ENCODE results near the gene ZPBP2. TPM values are rescaled to one million over a fixed set of nuclear protein-coding genes. Genes with fewer than 3 reads are reported as not detected.

Gene ZPBP2
- total and polyA plus RNA-seq, 8 donors = not detected

- intact Hi-C loops (cut with DNase I) = no loop called here
- Histone ChIP-seq H3K4me3 (no peak overlapping the region), H3K27ac (no peak overlapping the region), H3K27me3 (no peaks in the 10 kb centered on the region), H3K9me3 (no peaks in the 10 kb centered on the region), H3K36me3 (peaks cover 0 to 52% of the 10 kb centered on the region in 2 donors), H3K4me1 (peaks cover 11 to 38% of the 10 kb centered on the region in 2 donors)
- DNase-seq = no peak
- ATAC-seq = no peak
- TF ChIP-seq CTCF (IDR thresholded peaks at IDR 0.05) = no peak
Measured at GRCh38 chr17:39921323-39921722, 53.3 kb downstream of the ZPBP2 start.

GRCh38 chr17:39922006-39922405 lies 54.0 kb downstream of the ZPBP2 start:
- Histone ChIP-seq H3K4me1 (peaks cover 11 to 44% of the 10 kb centered on the region in 2 donors), H3K4me3 (no peak overlapping the region), H3K36me3 (peaks cover 0 to 49% of the 10 kb centered on the region in 2 donors), H3K27ac (no peak overlapping the region), H3K27me3 (no peaks in the 10 kb centered on the region), H3K9me3 (no peaks in the 10 kb centered on the region)
- intact Hi-C loops (cut with DNase I) = no loop called here
- ATAC-seq = no peak
- no peak for TF ChIP-seq CTCF (IDR thresholded peaks at IDR 0.05)
- DNase-seq = no peak

GRCh38 chr17:39923230-39923629 lies 55.2 kb downstream of the ZPBP2 start:
- Histone ChIP-seq H3K36me3 (peaks cover 0 to 49% of the 10 kb centered on the region in 2 donors), H3K4me1 (peaks cover 11 to 50% of the 10 kb centered on the region in 2 donors), H3K9me3 (no peaks in the 10 kb centered on the region), H3K27ac (no peak overlapping the region), H3K27me3 (no peaks in the 10 kb centered on the region), H3K4me3 (no peak overlapping the region)
- no peak for TF ChIP-seq CTCF (IDR thresholded peaks at IDR 0.05)
- ATAC-seq = no peak
- no peak for DNase-seq
- intact Hi-C loops (cut with DNase I) = no loop called here

- Histone ChIP-seq H3K9me3 (no peaks in the 10 kb centered on the region), H3K36me3 (peaks cover 0 to 47% of the 10 kb centered on the region in 2 donors), H3K4me3 (no peak overlapping the region), H3K4me1 (peaks cover 19 to 58% of the 10 kb centered on the region in 2 donors), H3K27me3 (no peaks in the 10 kb centered on the region), H3K27ac (no peak overlapping the region)
- intact Hi-C loops (cut with DNase I) = no loop called here
- TF ChIP-seq CTCF (IDR thresholded peaks at IDR 0.05) = no peak
- DNase-seq (no peak), ATAC-seq (no peak)
Measured at GRCh38 chr17:39923836-39924690, 56.1 kb downstream of the ZPBP2 start.

- H3K4me3 ChIP-seq = no peak overlapping the region
- intact Hi-C loops (cut with DNase I) = no loop called here
- H3K27ac ChIP-seq = no peak overlapping the region
- H3K4me1 ChIP-seq = peaks cover 24 to 64% of the 10 kb centered on the region in 2 donors
- no peak for TF ChIP-seq CTCF (IDR thresholded peaks at IDR 0.05)
- peaks cover 0 to 43% of the 10 kb centered on the region in 2 donors for H3K36me3 ChIP-seq
- ATAC-seq (no peak), DNase-seq (no peak)
- H3K9me3 ChIP-seq = no peaks in the 10 kb centered on the region
- no peaks in the 10 kb centered on the region for H3K27me3 ChIP-seq
Measured at GRCh38 chr17:39924691-39925055, 56.7 kb downstream of the ZPBP2 start.

All from left lung (tissue), 10 donors.